HG03025 (cell line): ENCODE measurements around the gene DDX53.

Experiments used
- ATAC-seq: cut with Tn5 transposase; IDR thresholded peaks from one replicate; pipeline ENCODE4 v1.9.1; 2021; ENCODE audit warnings: mild to moderate bottlenecking, moderate library complexity; ENCODE audit not compliant: unreplicated experiment, low FRiP score

Gene DDX53

GRCh38 chrX:22999696-23000223 is at the start of gene DDX53:
Gene DDX53, plus strand, starts transcription at chrX:22999960. Its CDS starts 98 bp downstream, at chrX:23000058.
- no peak for ATAC-seq

- ATAC-seq: no peak
These were observed 49.2 kb upstream of the DDX53 start for GRCh38 chrX:22950269-22951266.

GRCh38 chrX:22952010-22952409 is 47.8 kb upstream of the DDX53 start:
- ATAC-seq: no peak

GRCh38 chrX:22958250-22958649 is 41.5 kb upstream of the DDX53 start:
- no peak for ATAC-seq

- ATAC-seq: no peak
These were observed 40.4 kb upstream of the DDX53 start for GRCh38 chrX:22959204-22959920.

- no peak for ATAC-seq
These were observed 36.6 kb upstream of the DDX53 start for GRCh38 chrX:22963196-22963595.

- no peak for ATAC-seq
These were observed 31.3 kb upstream of the DDX53 start for GRCh38 chrX:22968494-22968893.

- ATAC-seq: no peak
These were observed 30.3 kb upstream of the DDX53 start for GRCh38 chrX:22969411-22969810.

- ATAC-seq: no peak
These were observed 28.9 kb upstream of the DDX53 start for GRCh38 chrX:22970861-22971260.

GRCh38 chrX:22974616-22975015 is 25.1 kb upstream of the DDX53 start:
- ATAC-seq: no peak

GRCh38 chrX:22975786-22976185 is 24.0 kb upstream of the DDX53 start:
- no peak for ATAC-seq

GRCh38 chrX:22985958-22986357 is 13.8 kb upstream of the DDX53 start:
- ATAC-seq: no peak

- no peak for ATAC-seq
These were observed 12.3 kb upstream of the DDX53 start for GRCh38 chrX:22987452-22987851.

GRCh38 chrX:23003116-23003515 is 3.4 kb downstream of the DDX53 start:
- no peak for ATAC-seq

- no peak for ATAC-seq
These were observed 8.8 kb downstream of the DDX53 start for GRCh38 chrX:23008431-23009099.

- no peak for ATAC-seq
These were observed 12.4 kb downstream of the DDX53 start for GRCh38 chrX:23012162-23012561.

- no peak for ATAC-seq
These were observed 12.9 kb downstream of the DDX53 start for GRCh38 chrX:23012636-23013035.

GRCh38 chrX:23013366-23013765 is 13.6 kb downstream of the DDX53 start:
- ATAC-seq: no peak

- ATAC-seq: no peak
These were observed 31.8 kb downstream of the DDX53 start for GRCh38 chrX:23031600-23031999.

GRCh38 chrX:23035493-23035892 is 35.7 kb downstream of the DDX53 start:
- ATAC-seq: no peak

GRCh38 chrX:23046443-23046842 is 46.7 kb downstream of the DDX53 start:
- ATAC-seq: no peak
